Measurements from ENCODE around the gene NUP214.

The NUP214 gene

DNA sequence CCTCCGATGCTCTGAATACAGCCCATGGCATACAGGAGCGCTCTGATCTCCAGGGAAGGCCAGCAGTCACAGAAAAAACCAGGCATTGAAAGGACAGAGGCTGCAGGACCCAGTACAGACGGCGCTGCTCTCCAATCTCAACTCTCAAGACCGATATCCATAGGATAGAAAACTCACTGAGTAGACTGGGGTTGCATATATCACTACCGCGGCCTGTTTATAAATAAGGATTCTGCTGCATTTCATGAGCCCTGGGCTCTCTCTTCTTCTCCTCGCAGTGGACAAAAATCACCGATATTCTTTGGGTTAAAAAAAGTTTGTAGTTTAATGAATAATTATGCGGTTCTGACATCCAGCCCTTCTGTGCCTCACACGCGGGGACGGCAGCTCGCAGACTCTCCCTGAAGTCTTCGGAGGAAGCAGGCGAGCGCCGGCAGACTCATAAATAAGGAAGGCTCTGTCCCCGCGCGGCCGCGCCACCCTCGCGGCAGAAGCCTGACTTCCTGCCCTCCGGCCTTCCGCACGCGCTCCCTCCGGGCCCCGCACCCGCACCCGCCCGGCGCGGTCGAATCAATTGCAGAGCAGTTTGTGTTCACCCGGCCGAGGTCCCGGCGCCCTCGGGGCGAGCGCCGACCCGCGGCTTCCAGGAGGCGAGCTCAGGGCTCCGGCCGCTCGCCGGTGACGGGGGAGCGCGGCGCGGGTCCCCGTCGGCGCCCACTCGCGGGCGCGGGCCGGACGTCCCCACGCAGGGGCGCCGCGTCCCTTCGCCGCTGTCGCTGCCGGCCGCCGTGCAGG lies 150.9 kb downstream of the NUP214 start, which contains the start of gene FAM78A:
TSS of gene FAM78A (minus strand) at position 417 of the 795 bp plus-strand sequence. CDS start at position 86, 331 bp downstream.
- DNase-seq (ENCODE audit: low read depth): peak; percentile 16
- TF ChIP-seq, protein P1, sequence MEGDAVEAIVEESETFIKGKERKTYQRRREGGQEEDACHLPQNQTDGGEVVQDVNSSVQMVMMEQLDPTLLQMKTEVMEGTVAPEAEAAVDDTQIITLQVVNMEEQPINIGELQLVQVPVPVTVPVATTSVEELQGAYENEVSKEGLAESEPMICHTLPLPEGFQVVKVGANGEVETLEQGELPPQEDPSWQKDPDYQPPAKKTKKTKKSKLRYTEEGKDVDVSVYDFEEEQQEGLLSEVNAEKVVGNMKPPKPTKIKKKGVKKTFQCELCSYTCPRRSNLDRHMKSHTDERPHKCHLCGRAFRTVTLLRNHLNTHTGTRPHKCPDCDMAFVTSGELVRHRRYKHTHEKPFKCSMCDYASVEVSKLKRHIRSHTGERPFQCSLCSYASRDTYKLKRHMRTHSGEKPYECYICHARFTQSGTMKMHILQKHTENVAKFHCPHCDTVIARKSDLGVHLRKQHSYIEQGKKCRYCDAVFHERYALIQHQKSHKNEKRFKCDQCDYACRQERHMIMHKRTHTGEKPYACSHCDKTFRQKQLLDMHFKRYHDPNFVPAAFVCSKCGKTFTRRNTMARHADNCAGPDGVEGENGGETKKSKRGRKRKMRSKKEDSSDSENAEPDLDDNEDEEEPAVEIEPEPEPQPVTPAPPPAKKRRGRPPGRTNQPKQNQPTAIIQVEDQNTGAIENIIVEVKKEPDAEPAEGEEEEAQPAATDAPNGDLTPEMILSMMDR (conservative IDR thresholded peaks at IDR 0.05; ENCODE audit: low read length): no peak
- H3K4me3 ChIP-seq (ENCODE audit: low read length): no peak within 1 kb of the TSS; the same call in 1 of the 2 replicates

DNA sequence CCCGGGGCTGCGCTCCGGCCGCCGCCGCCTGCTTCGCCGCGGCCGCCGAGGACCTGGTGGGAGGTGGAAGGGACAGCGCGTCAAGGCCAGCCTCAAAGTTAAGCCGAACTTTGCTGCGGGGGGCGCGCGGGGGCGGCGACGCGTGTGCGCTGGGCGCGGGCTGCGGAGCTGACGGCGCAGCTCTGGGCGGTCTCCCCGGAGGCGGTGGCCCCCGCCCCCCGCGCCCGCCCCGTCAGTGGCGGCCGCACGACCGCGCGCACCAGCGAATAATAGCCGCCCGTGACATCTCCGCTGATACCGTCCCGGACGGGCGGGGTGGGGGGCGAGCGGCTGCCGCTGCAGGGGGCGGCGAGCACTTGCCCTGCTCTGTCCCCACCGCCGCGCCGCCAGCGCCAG lies 151.5 kb downstream of the NUP214 start:
- DNase-seq (ENCODE audit: low read depth): no peak
- TF ChIP-seq, protein P1 (conservative IDR thresholded peaks at IDR 0.05; ENCODE audit: low read length): no peak
- H3K4me3 ChIP-seq (ENCODE audit: low read length): no peak overlapping the region

DNA sequence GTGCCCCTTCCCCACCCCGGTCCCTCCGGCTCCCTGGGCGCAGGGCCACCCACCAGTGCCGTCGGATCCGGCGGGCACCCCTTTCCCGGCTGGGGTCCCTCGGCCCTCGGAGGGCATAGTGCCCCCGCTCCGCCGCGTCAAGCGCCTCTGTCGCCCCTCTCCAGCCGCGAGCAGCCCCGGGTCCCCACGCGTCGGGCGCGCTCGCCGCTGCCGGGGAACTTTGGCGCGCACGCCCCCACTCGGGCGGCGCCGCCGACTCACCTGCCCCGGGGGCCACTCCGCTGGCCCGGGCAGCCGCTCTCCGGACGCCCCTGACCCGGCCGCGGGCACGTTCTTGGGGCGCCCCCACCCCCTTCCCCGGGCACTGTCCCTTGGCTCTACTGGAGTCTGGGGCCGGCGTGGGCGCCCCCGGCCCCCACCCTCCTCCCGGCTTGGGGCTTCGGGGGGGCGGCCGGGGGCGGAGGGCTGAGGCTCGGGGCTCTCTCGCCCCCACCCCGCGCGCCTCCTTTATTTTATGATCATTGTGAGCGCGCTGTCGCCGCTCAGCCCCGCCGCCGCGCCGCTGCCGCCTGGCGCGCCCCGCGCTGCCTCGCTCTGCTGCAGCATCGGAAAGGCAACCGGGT lies 152.0 kb downstream of the NUP214 start:
- H3K4me3 ChIP-seq (ENCODE audit: low read length): peak overlapping the region; percentile 31
- TF ChIP-seq, protein P1 (conservative IDR thresholded peaks at IDR 0.05; ENCODE audit: low read length): no peak
- no peak for DNase-seq (ENCODE audit: low read depth)

DNA sequence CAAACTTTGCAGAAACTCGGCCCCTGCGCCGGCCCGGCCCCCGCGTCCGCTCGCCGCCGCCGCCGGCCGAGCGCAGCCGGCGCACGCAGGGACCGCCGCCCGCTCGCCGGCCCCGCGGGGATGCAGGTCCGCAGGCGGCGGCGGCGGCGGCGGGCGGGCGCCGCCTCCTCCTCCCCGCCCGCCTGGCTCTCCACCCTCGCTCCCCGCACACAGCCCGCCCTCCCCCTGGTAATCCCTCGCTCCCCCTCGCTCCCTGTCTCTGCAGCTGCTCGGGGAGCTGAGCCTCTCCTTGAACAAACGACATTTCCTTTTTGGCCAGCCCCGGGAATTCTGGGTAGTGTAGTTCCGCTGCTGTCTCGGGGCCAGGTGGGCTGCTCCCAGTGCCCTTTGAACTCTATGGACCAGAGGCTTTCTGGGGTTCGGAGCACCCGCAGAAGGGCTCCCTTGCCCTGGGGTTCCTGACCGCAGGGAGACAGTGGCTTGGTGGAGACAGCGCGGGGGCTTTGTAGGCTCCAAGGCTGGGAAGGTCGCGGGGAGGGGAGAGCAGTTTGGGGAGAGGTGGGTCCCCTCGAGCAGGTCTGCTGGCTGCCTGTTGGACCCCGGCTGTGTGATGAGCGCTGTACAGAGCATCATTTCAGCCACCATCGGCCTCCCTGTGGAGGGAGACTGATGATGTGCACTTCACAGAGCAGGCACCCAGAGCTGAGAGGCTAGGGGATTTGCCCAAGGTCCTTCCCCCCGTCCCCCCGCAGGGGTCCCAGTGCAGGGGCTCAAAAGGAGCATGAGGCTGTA lies 152.7 kb downstream of the NUP214 start:
- peak overlapping the region; percentile 40 for H3K4me3 ChIP-seq (ENCODE audit: low read length)
- TF ChIP-seq, protein P1 (conservative IDR thresholded peaks at IDR 0.05; ENCODE audit: low read length): no peak
- DNase-seq (ENCODE audit: low read depth): peak; percentile 78

DNA sequence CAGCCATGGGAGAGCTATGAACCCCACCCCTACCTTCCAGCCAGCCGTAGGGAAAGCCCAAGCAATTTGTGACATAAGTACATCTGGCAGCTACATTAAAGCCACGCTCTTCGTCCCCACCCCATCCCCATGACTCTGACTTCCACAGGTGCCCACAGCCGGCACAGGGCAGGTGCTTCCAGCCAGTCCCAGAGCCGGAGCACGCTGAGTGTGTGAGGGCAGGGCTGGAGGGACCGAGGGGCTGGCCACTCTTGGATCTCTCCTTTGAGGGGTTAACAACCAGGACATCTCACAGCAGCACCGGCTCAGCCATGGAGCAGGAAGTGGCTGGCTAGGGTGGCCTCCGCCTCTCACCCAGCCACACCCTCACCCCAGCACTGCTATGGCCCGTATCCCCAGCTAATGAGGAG lies 153.3 kb downstream of the NUP214 start:
- H3K4me3 ChIP-seq (ENCODE audit: low read length): no peak overlapping the region
- no peak for DNase-seq (ENCODE audit: low read depth)
- TF ChIP-seq, protein P1 (conservative IDR thresholded peaks at IDR 0.05; ENCODE audit: low read length): no peak

DNA sequence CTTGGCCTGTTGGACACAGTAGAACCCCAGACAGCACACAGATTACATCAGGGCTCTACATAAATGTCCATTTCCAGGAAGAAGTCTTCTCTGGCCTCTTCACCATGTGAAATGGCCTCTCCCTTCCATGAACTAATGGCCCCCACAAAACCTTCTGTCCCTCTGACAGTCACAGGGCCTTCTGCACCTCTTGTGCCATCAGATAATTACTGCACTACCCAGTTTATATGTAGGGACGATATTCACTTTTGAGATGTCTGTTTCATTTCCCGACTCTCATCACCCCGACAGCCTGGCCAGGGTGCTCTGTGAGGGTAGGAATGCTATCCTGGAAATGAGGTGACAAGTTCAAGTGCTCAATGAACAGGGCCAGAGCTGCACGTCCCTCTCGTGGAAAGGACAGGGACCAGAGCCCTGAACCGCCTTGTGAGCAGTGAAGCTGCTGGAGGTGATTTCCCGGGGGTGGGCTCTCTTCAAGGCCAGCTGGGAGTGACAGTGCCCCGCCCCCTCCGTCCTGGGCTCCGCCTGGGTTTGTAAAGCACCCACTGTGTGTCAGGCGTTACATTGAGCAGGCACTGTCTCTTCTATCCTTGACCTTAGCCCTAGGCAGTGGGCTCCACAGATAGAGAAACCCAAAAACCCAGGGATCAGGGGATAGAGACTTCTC lies 153.9 kb downstream of the NUP214 start:
- no peak overlapping the region for H3K4me3 ChIP-seq (ENCODE audit: low read length)
- DNase-seq (ENCODE audit: low read depth): no peak
- TF ChIP-seq, protein P1 (conservative IDR thresholded peaks at IDR 0.05; ENCODE audit: low read length): no peak

All from AG10803 (cell line).